Endothelial cell of umbilical vein (primary cell): ENCODE measurements around the gene RER1. TPM values are rescaled to one million over a fixed set of nuclear protein-coding genes. Genes with fewer than 3 reads are reported as not detected.

ENCODE experiments used
- Bru-seq: library from RNA; stranded (reverse); fragments of 400-500 nt; gene quantifications from one replicate; lab custom pipeline; 2021; lab: Mats Ljungman, UMichigan
- BruChase-seq, 2 experiments: library from RNA; stranded (reverse); fragments of 400-500 nt; gene quantifications; one replicate each; lab custom pipeline; 2021; lab: Mats Ljungman, UMichigan
- BruUV-seq: library from RNA; stranded (reverse); fragments of 400-500 nt; replicated peaks from 2 replicates; lab custom pipeline; 2021; lab: Mats Ljungman, UMichigan
- CTCF ChIA-PET: fragments of 300-600, 350-600 bp; sonication (Branson Sonifier 250); formaldehyde crosslinking; loops from one replicate; lab custom pipeline; 2021; ENCODE audit warnings: antibody characterized with exemption, inconsistent platforms; lab: Charles Lee
- POLR2A ChIA-PET: fragments of 300-600, 350-600 bp; sonication (Branson Sonifier 250); formaldehyde crosslinking; loops from one replicate; lab custom pipeline; 2021; ENCODE audit warnings: antibody characterized with exemption, inconsistent platforms; lab: Charles Lee
- DNase-seq: peaks from one replicate; pipeline ENCODE4 v3.0.0-alpha.2; 2011; ENCODE audit warnings: low read depth, low spot score
- FAIRE-seq: peaks from 2 replicates; lab custom pipeline; 2011; peaks lifted over from hg19 to GRCh38; lab: Jason Lieb, UNC
- H2AFZ ChIP-seq: 2 replicates; pipeline ENCODE4 v1.6.0; 2012; ENCODE audit warnings: low read depth, low read length, control low read depth, inconsistent platforms
- H3K27ac ChIP-seq: 2 replicates; pipeline ENCODE4 v1.5.1; 2011; ENCODE audit warnings: low read depth, mild to moderate bottlenecking, control low read depth, low read length, moderate library complexity; ENCODE audit not compliant: insufficient read depth
- H3K27me3 ChIP-seq, 2 experiments: 2 replicates each; pipeline versions ENCODE4 v1.6.0 to v1.6.1; 2011; ENCODE audit warnings: low read length in 2 of 2, mixed read lengths in 1 of 2; ENCODE audit not compliant: control insufficient read depth in 2 of 2, insufficient read depth in 2 of 2
- H3K36me3 ChIP-seq, 2 experiments: 2 replicates in 1 of 2; 3 replicates in 1 of 2; pipeline ENCODE4 v1.5.1; 2011; ENCODE audit warnings: low read length in 2 of 2, mild to moderate bottlenecking in 1 of 2, moderate library complexity in 1 of 2; ENCODE audit not compliant: control insufficient read depth in 2 of 2, insufficient read depth in 2 of 2; ENCODE audit errors: extremely low read depth in 1 of 2
- H3K4me1 ChIP-seq: 3 replicates; pipeline ENCODE4 v1.5.1; 2011; ENCODE audit warnings: mild to moderate bottlenecking, low read length; ENCODE audit not compliant: control insufficient read depth, insufficient read depth; ENCODE audit errors: extremely low read depth
- H3K4me2 ChIP-seq: 2 replicates; pipeline ENCODE4 v1.6.1; 2011; ENCODE audit warnings: low read length, control low read depth, mixed read lengths; ENCODE audit not compliant: insufficient read depth
- H3K4me3 ChIP-seq, 3 experiments: fragments of 200-600 bp in 1 of 3; sonication (generic), shearing (Covaris generic) in 1 of 3; replicated peaks in 1 of 3; 2 replicates each; pipeline ENCODE4 v1.5.1; 2011 to 2016; ENCODE audit warnings: control low read depth in 3 of 3, low read length in 3 of 3, mild to moderate bottlenecking in 2 of 3, inconsistent platforms in 1 of 3, low read depth in 1 of 3, moderate library complexity in 1 of 3; ENCODE audit not compliant: insufficient read depth in 1 of 3
- H3K79me2 ChIP-seq: 2 replicates; pipeline ENCODE4 v1.6.0; 2012; ENCODE audit warnings: low read length, inconsistent platforms; ENCODE audit not compliant: control insufficient read depth, insufficient read depth
- H3K9ac ChIP-seq: replicated peaks from 2 replicates; pipeline ENCODE3; 2011; ENCODE audit warnings: low read length, control low read depth; ENCODE audit not compliant: insufficient read depth; ENCODE audit errors: extremely low read depth
- H3K9me1 ChIP-seq: replicated peaks from 3 replicates; pipeline ENCODE4 v1.6.0; 2011; ENCODE audit warnings: mild to moderate bottlenecking, low read length; ENCODE audit not compliant: control insufficient read depth, insufficient read depth; ENCODE audit errors: extremely low read depth
- H3K9me3 ChIP-seq: replicated peaks from 2 replicates; pipeline ENCODE4 v1.5.1; 2012; ENCODE audit warnings: low read length, inconsistent platforms; ENCODE audit not compliant: control insufficient read depth, insufficient read depth
- H4K20me1 ChIP-seq: replicated peaks from 2 replicates; pipeline ENCODE3; 2011; ENCODE audit warnings: mild to moderate bottlenecking, low read length; ENCODE audit not compliant: control insufficient read depth, insufficient read depth; ENCODE audit errors: extremely low read depth
- EZH2 ChIP-seq: IDR thresholded peaks from 2 replicates; pipeline ENCODE4 v1.6.1; 2012; ENCODE audit warnings: borderline replicate concordance, low read depth, mild to moderate bottlenecking, moderate library complexity, low read length, inconsistent platforms; ENCODE audit not compliant: severe bottlenecking
- FOS ChIP-seq: IDR thresholded peaks from 2 replicates; pipeline ENCODE4 v1.6.1; 2011; ENCODE audit warnings: mild to moderate bottlenecking, low read length, moderate library complexity, borderline replicate concordance; ENCODE audit not compliant: insufficient read depth
- GATA2 ChIP-seq: IDR thresholded peaks from 2 replicates; pipeline ENCODE4 v1.7.0; 2011; ENCODE audit warnings: low read depth, mild to moderate bottlenecking, moderate library complexity, mixed read lengths, low read length; ENCODE audit not compliant: insufficient read length, insufficient read depth
- JUN ChIP-seq: IDR thresholded peaks from 2 replicates; pipeline ENCODE4 v1.6.1; 2011; ENCODE audit warnings: borderline replicate concordance, low read depth; ENCODE audit not compliant: insufficient read length, insufficient read depth
- MAX ChIP-seq: IDR thresholded peaks from 2 replicates; pipeline ENCODE4 v1.6.1; 2011; ENCODE audit not compliant: insufficient read depth, insufficient read length
- MYC ChIP-seq: IDR thresholded peaks from one replicate; pipeline ENCODE4 v1.6.1; 2011; ENCODE audit warnings: mild to moderate bottlenecking, low read depth, low read length
- POLR2A ChIP-seq: IDR thresholded peaks from 2 replicates; pipeline ENCODE4 v1.6.1; 2012; ENCODE audit warnings: low read depth, mild to moderate bottlenecking, control low read depth, low read length
- POLR2AphosphoS5 ChIP-seq: IDR thresholded peaks from 2 replicates; pipeline ENCODE4 v1.6.1; 2012; ENCODE audit warnings: low read depth, mild to moderate bottlenecking, control low read depth, low read length, moderate library complexity; ENCODE audit not compliant: insufficient read depth
- dilution Hi-C: fragments of 300-500 bp; cut with MboI; formaldehyde crosslinking; loops from one replicate; pipeline ENCODE4 v1.15.0; 2019; ENCODE audit warnings: low sequenced_read_pairs; ENCODE audit not compliant: extremely low pct_ligation_motif_present
- intact Hi-C: fragments of 100-400 bp; cut with micrococcal nuclease; formaldehyde crosslinking; loops from one replicate; pipeline ENCODE4 v1.10.0; 2022
- long read RNA-seq: library from polyadenylated mRNA; stranded (forward); transcript quantifications from one replicate; pipeline ENCODE4 v2.0.0, GENCODE V29; 2021
- polyA minus RNA-seq, 3 experiments: library from RNA; depleted of rRNA, polyadenylated mRNA; stranded (reverse); fragments of >200 nt; gene quantifications; 1 replicate in 1 of 3; 2 replicates in 2 of 3; pipeline ENCODE4 v1.2.3, GENCODE V29; 2011
- polyA plus RNA-seq, 4 experiments: library from polyadenylated mRNA; depleted of rRNA in 3 of 4; stranded (reverse) in 3 of 4; unstranded in 1 of 4; fragments of >200 nt; gene quantifications; 2 replicates each; pipeline versions ENCODE4 v1.2.1 to v1.2.3, GENCODE V29; 2011 to 2012; ENCODE audit warnings: missing spikeins in 1 of 4
- total RNA-seq: library from RNA; stranded (reverse); gene quantifications from 2 replicates; pipeline ENCODE4 v1.2.3, GENCODE V29; 2021
- TF ChIP-seq, protein P1 (sequence below), 2 donors: IDR thresholded peaks; 1 replicate in 1 of 2; 2 replicates in 1 of 2; pipeline ENCODE4 v1.5.1; 2011; ENCODE audit warnings: low read length in 2 of 2, mild to moderate bottlenecking in 2 of 2, moderate library complexity in 2 of 2, control low read depth in 1 of 2, inconsistent platforms in 1 of 2, low read depth in 1 of 2; ENCODE audit not compliant: insufficient read depth in 1 of 2; ENCODE audit errors: extremely low read depth in 1 of 2

RER1 gene
- total RNA-seq (174 and 179 TPM in 2 replicates), polyA plus RNA-seq (249 and 292 TPM in 2 replicates), polyA minus RNA-seq (283 and 344 TPM in 2 replicates), Bru-seq, nascent RNA (percentile 81 among the genes with signal in this experiment), BruChase-seq, experiment 1, labeled RNA remaining after a 6-hour chase (percentile 96 among the genes with signal in this experiment), BruChase-seq, experiment 2, labeled RNA remaining after a 2-hour chase (percentile 98 among the genes with signal in this experiment)
- 172 and 180 TPM in 2 replicates for polyA plus RNA-seq (2011; cell fraction: cytosol; rRNA removed)
- polyA plus RNA-seq (2011; cell fraction: nucleus; rRNA removed) = 248 and 277 TPM in 2 replicates
- 123 and 155 TPM in 2 replicates for polyA plus RNA-seq (2012)
- polyA minus RNA-seq (2011; cell fraction: cytosol; rRNA and poly(A)+ RNA removed) = 63.2 TPM
- polyA minus RNA-seq (2011; cell fraction: nucleus; rRNA and poly(A)+ RNA removed) = 42.0 and 63.0 TPM in 2 replicates
- long read RNA-seq, transcript RER1-209 (7 exons, 3,044 nt) = major isoform, 437 of 822 reads
- long read RNA-seq, transcript RER1-207 (6 exons, 2,469 nt) = minor isoform, 28 of 822 reads
- long read RNA-seq, transcript RER1-202 (7 exons, 1,404 nt) = minor isoform, 6 of 822 reads
- long read RNA-seq, partial matches to known transcripts = 147 of 822 reads
- long read RNA-seq, other reads (novel, unspliced or antisense) = 202 of 822 reads

- ChIA-PET CTCF (interaction anchor here (0.8 to 2.8 kb wide), 9 partner anchors 10 to 1033 kb away, joined by 3 to 36 read pairs (median 4); partner anchors contain the start of gene FAAP20), POLR2A (interaction anchor here (0.7 to 0.8 kb wide), 2 partner anchors 164 to 165 kb away, joined by 3 read pairs; no protein-coding TSS in a partner anchor)
- dilution Hi-C loops (no loop called here), intact Hi-C loops (loop anchor here (1.0 to 2.0 kb wide), 5 partner anchors 10 to 258 kb away; partner anchors contain the start of genes FAAP20 and PEX10)
- H3K4me3 ChIP-seq = peak within 1 kb of the TSS; percentile 80 to 92 (median 88)
- DNase-seq (peak; percentile 100), FAIRE-seq (peak; percentile 99)
- no peaks in the 10 kb centered on the region for H3K9me1 ChIP-seq
- no peaks in the 10 kb centered on the region for H4K20me1 ChIP-seq
- H3K79me2 ChIP-seq = peaks cover 35% of the 10 kb centered on the region
- no peaks in the 10 kb centered on the region for H3K9me3 ChIP-seq
- peak within 1 kb of the TSS; percentile 91 for H3K9ac ChIP-seq
- H3K4me2 ChIP-seq = peak within 1 kb of the TSS; percentile 97
- TF ChIP-seq MAX (peak; percentile 8), JUN (no peak), GATA2 (no peak), POLR2AphosphoS5 (peak; percentile 94), FOS (no peak), MYC (no peak), EZH2 (no peak), POLR2A (peak; percentile 55)
- TF ChIP-seq, protein P1, sequence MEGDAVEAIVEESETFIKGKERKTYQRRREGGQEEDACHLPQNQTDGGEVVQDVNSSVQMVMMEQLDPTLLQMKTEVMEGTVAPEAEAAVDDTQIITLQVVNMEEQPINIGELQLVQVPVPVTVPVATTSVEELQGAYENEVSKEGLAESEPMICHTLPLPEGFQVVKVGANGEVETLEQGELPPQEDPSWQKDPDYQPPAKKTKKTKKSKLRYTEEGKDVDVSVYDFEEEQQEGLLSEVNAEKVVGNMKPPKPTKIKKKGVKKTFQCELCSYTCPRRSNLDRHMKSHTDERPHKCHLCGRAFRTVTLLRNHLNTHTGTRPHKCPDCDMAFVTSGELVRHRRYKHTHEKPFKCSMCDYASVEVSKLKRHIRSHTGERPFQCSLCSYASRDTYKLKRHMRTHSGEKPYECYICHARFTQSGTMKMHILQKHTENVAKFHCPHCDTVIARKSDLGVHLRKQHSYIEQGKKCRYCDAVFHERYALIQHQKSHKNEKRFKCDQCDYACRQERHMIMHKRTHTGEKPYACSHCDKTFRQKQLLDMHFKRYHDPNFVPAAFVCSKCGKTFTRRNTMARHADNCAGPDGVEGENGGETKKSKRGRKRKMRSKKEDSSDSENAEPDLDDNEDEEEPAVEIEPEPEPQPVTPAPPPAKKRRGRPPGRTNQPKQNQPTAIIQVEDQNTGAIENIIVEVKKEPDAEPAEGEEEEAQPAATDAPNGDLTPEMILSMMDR (IDR thresholded peaks at IDR 0.05; ENCODE audit: extremely low read depth in 1 of 2, insufficient read depth in 1 of 2, low read depth in 1 of 2, low read length in 2 of 2) = no peak
- peaks cover 16% of the 10 kb centered on the region for H3K4me1 ChIP-seq
- peak within 1 kb of the TSS; percentile 76 for H2AFZ ChIP-seq
- TSS peak; percentile 47 for BruUV-seq
- H3K36me3 ChIP-seq = peaks cover 0 to 14% of the 10 kb centered on the region in 2 experiments
- H3K27ac ChIP-seq = peak within 1 kb of the TSS; percentile 77
- H3K27me3 ChIP-seq = no peaks in the 10 kb centered on the region
Observed at GRCh38 chr1:2391041-2391930, at the start of gene RER1, which contains the start of gene MORN1. TSS of gene RER1 (plus strand) at chr1:2391841. CDS start at chr1:2395791, 3,950 bp downstream. TSS of gene MORN1 (minus strand) at chr1:2391554. CDS start at chr1:2391533, 21 bp downstream.
